ENCODE results near the gene MTCP1.

DNA sequence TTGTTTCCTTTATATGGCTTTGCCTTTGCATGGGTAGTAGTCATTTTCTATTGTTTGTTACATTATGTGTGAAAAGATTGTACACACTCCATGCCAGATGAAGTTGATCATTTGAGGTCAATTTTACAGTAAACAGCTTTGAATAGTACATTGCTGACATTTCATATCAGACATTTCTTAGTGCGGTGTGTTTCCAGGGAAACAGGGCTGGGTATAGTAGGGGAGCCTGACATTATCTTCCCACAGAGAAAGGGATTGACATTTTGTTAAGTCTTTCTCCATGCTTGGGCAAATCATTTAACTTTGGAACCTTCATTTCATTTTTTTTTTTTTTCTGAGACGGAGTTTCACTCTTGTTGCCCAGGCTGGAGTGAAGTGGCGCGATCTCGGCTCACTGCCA lies 39.3 kb downstream of the MTCP1 start:
- TF ChIP-seq, protein P1, sequence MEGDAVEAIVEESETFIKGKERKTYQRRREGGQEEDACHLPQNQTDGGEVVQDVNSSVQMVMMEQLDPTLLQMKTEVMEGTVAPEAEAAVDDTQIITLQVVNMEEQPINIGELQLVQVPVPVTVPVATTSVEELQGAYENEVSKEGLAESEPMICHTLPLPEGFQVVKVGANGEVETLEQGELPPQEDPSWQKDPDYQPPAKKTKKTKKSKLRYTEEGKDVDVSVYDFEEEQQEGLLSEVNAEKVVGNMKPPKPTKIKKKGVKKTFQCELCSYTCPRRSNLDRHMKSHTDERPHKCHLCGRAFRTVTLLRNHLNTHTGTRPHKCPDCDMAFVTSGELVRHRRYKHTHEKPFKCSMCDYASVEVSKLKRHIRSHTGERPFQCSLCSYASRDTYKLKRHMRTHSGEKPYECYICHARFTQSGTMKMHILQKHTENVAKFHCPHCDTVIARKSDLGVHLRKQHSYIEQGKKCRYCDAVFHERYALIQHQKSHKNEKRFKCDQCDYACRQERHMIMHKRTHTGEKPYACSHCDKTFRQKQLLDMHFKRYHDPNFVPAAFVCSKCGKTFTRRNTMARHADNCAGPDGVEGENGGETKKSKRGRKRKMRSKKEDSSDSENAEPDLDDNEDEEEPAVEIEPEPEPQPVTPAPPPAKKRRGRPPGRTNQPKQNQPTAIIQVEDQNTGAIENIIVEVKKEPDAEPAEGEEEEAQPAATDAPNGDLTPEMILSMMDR (conservative IDR thresholded peaks at IDR 0.05; ENCODE audit: low read depth, low read length): no peak
- TF ChIP-seq EZH2 (IDR thresholded peaks at IDR 0.05; ENCODE audit: borderline replicate concordance, low read depth, low read length, poor library complexity, severe bottlenecking): no peak
